Activated CD8-positive, alpha-beta memory T cell treated with anti-CD3 and anti-CD28 coated beads for 1 hour (primary cell): ENCODE results near the gene MMP24OS.
"Not testable (repeated sequence)": the region's sequence is repeated elsewhere in the genome, so short reads cannot be mapped to it uniquely, and the experiment has no call there.

Experiments
- DNase-seq, 2 donors: peaks; one replicate each; pipeline ENCODE4 v3.0.0-alpha.2; 2020; ENCODE audit warnings: low read depth in 1 of 2; ENCODE audit errors: extremely low read depth in 1 of 2

The MMP24OS gene

DNA sequence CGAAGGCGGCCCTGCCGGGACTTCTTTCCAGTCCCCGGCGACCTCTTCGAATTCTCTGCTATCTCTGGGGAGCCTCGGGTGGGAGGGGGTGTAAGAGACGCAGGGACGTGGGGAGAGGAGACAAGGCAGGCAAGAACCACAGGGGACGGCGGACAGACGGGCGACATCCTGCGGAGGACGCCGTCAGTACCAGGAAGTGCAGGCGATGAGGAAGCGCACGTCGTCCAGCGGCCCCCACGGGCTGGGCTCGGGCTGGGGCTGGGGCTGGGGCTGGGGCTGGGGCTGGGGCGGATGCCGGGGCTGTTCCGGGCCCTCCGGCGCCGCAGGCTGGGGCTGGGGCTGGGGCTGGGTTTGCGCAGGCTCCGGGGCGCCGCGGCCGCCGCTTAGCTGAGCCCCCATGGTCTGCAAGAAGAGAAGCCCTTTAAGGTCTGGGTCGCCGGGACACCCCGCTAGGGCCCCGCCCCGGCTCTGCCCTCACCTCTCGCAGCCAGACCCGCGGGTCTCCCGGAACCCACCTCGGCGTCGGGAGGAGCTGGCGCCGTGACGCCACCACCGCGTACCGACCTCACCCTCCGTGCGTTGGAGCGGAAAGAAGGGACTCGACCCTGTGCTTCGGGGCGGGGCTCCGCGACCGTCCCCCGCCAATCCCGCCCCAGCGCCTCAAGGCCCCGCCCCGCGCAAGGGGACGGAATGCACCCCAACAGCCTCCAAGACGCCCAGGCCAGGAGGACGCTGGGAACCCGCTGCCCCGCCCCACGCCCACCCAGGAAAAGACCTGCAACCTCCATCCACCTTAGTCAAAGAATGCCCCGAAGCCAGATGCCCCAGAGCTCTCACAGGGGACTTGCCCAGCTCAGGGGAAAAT is at the start of gene MMP24OS:
Gene MMP24OS, minus strand, starts transcription at position 592 of the 865 bp plus-strand sequence. Its CDS starts 193 bp downstream, at position 399.
- DNase-seq, result peak; percentile 73 to 78

DNA sequence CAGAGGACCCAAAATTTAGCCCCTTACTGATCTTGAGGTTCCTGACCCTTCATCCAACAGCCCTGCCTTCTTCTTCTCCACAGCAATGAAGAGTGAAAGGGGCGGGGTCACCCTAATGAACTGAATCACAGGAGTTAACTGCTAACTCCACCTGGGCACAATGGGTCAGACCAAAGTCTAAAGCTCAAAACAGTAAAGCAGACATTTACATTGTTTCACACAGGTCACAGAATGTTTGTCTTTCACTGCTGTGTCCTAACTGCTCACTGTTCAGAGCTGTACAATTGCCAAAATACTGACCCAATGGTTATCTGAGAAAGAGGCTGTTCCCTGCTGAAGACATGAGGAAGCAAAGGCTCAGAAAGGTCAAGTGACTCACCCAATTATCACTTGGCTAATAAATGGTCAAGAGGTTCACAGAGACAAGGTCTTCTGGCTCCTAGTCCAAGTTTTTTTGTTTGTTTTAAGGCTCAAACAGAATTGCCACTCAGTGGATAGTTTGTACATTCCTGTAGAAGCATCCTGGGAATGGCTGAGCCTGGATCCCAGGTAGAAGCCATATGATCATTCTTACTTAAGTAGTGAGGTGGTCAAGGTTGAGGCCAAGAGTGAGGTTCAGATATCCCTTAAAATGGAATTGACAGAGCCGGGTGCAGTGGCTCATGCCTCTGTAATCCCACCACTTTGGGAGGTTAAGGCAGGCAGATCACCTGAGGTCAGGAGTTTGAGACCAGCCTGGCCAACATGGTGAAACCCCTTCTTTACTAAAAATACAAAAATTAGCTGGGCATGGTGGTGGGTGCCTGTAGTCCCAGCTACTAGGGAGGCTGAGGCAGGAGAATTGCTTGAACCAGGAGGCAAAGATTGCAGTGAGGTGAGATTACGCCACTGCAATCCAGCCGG is 49.4 kb upstream of the MMP24OS start:
- no peak for DNase-seq

DNA sequence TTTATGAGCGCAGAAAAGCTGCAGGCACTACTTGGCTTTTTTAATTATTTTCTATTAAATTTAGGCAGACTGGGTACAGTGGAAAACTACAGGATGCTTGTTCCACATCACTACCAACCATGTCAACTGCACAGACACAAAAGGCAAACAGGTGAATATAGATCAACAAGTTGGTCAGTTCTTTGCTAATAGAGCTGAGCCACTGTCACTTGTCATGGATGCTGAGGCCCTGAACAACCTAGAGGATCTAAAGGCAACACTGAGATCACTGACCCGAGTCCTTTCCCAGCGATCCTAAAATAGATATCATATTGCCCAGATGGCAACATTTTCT is 48.8 kb upstream of the MMP24OS start:
- DNase-seq, result no peak

DNA sequence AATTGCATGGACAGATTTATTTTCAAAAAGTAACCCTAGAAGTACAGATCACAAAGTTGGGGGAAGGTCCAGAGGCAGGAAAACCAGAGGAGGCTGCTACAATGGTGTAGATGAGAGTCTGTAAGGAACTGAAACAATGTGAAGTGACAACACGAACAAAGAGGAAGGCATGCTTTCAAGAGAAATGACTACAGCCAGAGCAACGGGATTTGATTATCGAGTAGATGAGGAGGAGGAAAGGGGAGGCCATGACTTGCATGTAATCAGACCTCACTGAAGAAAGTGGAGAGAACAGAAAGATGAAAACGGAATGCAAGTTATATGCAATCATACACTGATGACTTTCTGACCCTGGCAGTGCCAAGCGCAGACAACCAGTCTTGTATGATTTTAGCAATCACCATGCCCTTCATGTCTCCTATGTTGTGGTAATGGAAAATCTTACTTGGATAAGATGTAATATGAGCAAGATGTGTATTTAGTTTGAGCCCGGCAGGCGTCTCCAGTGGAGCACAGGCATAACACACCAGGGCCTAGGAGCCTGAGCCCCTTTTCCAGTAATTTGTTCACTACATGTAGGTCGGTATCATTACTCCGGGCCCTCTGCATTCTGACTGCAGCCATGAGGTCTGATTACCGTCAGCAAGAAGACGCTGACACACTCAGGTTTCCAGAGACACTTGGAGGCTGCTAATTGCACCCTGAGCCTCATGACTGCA is 48.3 kb upstream of the MMP24OS start:
- DNase-seq, result no peak

DNA sequence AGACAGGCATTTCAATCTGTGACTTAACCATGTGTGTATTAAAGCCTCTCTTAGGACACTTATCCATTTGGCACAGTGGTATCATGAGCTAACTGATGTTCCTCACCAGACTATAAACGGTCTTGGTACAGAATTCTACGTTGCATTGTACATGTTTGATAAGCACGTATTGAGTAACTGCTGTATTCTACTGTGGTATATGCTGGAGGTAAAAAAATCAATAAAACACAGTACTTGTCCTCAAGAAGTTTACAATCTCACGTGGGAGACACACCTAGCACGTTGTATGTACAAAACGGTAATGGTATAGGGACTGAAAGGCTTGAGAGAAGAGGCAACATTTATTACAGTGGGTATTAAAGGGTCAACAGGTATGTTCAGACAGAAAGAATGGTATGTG is 47.5 kb upstream of the MMP24OS start:
- DNase-seq, result no peak

DNA sequence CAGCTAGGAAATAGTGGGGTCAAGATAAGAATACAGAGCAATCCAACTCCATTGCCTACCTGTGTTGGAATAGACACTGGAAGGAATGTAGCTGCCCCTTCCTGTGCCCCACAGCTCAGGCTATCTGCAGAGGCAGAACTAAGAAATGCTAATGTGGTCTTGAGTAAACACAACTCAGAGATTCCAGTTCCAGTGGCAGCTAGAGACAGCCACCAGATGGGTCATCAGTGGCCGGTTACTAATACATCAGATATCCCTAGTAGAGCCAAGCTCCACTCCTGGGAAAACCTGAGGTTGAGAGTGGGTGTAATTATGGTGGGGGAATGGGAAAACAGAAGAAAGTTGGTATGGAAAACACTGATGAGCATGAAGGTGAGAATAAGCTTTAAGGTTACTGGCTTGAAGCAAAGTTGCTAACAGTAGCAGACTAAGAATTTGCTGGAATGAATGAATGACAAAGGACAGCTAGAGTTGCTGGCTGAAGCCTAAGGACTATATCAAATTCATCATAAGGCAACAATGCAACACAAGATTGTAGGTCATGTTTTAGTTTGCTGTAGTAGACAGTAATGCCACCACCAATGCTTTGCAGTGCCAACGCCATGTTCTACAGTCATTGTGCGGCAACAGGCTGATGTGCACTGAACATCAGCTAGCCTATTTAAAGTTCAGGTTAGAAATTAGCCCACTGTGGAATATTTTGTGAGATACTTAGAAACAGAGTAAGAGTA is 42.6 kb upstream of the MMP24OS start:
- no peak for DNase-seq

DNA sequence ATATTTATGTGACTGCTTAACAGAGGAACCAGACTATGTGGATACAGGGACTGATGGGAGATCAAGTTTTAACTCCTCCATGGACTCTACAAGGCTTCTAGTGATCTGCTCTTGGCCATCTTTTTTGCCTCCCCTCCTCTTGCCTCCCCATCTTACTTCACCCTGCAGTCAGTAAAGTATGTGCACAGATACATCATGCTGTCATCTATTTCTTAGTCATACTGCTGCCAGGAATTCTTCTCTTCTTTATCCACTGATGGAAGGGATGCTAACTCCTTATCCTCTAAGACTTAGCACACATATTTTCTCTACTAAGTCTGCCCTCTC is 41.9 kb upstream of the MMP24OS start:
- DNase-seq, result no peak

DNA sequence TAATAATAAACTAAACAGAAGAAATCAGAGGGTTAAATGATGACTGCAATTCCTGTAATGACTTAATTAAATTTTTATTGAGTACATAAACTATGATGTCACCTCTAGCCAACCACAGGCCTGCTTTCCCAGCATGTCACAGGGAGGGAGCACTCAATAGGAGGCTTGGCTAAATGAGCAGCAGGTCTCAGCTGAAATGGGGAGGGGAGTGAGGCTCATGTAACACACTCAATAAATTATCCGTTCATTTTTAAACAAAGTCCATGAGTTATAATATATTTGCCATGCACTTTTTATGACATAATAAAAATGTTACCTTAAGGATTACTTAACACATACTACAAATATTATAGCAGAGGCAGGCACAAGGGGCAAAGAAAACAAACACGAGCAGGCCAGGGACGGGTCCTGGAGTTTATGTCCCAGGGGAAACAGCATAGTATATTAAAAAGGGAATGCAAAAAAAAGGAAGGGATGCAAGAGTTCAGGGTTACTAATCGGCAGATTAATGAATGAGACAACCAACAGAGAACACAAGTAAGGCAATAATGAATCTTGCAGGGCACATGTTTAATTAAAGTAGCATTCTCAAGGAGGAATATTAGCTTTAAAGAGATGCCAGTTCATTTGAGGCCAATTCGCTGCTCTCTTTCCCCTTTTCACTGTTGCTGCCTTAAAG is 41.4 kb upstream of the MMP24OS start:
- DNase-seq, result no peak

DNA sequence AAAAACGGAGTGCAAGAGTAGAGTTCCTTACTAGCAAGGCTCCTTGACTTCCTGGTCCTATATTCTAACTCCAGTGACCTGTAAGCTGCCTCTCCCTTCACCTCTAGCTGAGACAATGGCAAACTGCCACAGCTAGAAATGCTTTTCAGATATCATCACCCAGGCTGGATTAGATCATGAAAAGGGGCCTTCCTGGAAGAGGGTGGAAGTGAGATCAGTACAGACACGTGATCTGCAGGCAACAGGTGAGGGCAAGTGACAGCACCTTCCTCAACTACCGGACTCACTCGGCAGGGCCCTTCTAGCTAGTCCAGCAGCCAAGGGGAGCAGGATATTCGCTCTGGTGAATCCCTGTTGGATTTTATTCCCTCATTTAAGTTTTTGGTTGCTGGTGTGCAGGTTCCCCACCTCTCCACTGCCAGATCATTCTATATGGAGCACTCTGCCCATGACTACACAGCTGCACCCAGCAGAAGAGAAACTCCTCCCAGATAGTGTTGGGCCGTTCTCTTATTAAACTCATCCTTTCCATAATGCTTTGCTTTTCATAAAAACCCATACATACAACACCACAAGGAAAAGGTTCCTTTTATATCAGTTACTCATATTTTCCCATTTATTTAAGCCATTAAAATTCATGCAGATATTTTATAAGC is 40.7 kb upstream of the MMP24OS start:
- no peak for DNase-seq

DNA sequence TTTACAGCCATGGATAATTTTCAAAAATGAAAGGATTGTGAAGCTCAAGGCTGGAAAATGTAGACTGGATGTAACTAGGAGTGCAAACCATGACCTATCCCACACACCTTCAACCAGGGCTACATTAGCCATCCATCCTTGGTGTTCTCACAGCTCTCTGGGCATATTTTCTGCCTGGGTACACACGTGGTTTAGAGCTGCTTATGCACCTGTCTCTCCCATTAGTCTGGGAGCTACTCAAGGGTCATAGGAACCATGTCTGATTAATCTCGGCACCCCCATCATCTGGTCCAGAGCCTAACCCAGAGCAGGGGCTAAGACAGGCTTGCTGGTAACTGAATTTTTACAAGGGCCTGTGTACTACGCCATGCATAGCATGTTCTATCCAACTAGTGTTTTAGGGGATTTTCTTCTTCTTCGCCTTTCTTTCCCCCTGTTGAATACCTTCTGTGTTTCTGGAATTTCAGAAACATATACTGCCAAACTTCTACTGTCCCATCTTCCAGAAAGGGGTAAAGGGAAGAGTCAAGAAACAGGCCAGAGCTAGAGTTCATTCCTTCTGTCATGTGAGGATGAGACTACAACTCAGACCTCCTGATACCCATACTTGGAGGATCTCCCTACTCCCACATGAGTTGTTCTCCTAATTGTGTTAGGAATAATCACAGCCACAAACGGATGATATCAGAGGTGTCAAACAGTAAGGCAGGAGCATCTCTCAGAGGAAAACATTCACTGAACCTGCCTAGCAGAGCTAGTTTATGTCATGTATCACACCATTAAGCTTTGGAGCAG is 39.7 kb upstream of the MMP24OS start:
- no peak for DNase-seq

DNA sequence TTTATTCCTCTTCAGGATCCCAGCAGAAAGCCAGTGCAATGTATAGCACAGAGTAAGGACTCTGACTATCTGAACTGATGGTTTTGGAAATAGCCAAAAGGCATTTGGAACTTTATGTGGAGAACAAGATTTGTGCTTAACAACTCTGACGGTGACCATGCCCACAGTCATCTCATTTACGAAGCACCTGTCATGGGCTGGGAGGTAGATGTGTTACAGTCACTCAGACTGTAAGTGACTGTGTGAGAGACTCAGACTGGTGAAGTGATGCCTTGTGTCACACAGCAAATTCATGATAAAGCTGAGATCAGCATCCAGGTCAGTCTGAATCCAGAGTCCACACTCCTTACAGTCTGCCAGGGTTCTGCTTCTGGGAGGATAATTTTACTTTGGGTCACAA is 38.2 kb upstream of the MMP24OS start:
- DNase-seq, result no peak

DNA sequence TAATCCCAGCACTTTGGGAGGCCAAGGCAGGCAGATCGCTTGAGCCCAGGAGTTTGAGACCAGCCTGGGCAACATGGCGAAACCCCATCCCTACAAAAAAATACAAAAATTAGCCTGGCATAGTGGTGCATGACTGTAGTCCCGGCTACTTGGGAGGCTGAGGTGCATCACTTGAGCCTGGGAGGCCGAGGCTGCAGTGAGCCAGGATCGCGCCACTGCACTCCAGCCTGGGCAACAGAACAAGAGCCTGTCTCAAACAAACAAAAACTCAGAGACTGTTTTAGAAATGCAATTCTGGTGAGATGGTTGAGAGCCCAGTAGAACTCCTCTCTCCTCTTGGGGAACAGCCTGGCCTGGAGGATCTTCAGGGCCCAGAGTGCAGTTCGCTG is 37.7 kb upstream of the MMP24OS start:
- DNase-seq, result not testable (repeated sequence)

DNA sequence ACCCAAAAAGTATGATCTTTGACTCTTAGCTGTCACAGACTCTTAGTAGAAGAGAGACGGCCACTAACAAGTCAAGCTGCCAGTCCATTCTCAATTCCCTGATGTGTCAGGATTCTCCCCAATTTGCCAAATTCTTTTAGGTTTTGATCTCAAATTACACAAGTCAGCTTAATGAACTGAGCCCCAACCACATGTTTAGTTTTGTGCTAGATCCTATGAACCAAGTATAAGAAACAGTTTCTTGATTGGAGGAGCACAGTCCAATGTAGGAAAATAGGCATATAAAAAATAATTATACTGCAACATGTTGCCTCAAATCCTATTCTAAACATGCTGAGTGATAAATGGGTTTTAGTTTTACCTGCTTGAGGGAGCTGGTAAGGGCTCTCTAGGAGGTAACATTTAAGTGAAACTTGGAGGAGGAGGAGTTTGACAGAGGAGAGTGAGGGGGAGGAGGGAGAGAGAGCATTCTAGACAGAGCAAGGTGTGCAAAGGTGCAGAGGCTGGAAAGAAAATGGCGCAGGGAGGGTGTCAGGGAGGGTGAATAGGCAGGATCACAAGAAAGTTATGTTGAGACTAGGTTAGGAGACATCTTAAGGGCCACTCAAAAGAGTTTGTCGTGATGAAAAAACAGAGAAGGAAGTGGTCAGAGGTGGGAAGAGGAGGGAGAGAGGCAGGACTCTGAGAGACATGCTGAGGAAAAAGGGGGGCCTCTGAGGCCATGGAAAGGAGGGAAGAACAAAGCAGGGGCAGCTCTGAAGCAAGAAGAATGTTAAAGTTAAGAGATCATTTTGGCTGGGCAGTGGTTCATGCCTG is 37.1 kb upstream of the MMP24OS start:
- no peak for DNase-seq

DNA sequence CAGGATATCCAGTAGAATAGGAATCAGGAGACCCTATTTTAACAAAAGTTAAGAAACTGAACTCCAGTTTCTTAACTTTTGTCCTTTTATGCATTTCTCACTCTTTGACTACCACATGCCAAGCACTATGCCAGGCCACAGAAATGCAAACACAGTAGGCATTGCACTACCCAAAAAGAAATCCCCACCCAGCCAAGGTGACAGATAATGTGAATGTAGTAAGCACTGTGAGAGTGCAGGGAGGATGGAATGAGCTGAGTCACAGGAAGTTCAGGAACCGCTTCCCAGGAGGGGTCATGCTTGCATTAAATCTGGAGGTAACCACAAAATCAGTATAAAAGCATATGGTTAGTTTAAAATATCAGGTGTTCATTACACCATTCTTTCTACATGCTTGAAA is 34.4 kb upstream of the MMP24OS start:
- DNase-seq, result no peak

DNA sequence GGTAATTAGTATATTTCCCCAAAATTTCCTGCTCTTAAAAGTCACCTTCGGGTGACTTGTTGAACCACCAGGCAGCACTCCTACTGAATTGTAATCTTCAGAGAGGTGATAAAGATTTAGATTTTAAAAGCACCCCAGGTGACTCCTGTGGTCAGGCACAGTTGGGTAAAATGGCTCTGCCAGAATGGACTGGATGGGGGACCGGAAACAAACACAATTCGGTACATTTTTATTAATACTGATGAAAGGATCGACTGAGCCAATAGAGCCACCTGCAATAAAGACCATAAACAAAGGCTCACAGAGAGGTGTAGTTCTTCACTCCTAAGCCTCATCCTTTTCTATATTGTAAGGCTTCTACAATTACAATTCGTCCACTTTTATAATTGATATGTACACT is 33.9 kb upstream of the MMP24OS start:
- DNase-seq, result no peak

DNA sequence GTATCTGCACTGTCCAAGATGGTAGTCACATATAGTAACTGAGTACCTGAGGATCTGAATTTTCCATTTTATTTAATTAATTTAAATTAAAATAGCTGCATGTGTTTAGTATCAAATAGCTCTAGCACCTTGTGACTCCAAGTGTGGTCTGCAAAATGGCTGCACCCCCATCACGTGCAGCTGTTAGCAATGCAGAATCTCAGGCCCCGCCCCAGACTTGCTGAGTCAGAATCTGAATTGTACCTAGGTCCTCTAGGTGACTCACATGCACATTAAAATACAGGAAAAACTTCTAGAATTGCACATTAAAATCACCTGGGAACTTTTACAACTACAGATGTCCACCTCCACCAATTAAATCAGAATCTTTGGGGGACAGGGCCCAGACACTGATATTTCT is 33.5 kb upstream of the MMP24OS start:
- no peak for DNase-seq

DNA sequence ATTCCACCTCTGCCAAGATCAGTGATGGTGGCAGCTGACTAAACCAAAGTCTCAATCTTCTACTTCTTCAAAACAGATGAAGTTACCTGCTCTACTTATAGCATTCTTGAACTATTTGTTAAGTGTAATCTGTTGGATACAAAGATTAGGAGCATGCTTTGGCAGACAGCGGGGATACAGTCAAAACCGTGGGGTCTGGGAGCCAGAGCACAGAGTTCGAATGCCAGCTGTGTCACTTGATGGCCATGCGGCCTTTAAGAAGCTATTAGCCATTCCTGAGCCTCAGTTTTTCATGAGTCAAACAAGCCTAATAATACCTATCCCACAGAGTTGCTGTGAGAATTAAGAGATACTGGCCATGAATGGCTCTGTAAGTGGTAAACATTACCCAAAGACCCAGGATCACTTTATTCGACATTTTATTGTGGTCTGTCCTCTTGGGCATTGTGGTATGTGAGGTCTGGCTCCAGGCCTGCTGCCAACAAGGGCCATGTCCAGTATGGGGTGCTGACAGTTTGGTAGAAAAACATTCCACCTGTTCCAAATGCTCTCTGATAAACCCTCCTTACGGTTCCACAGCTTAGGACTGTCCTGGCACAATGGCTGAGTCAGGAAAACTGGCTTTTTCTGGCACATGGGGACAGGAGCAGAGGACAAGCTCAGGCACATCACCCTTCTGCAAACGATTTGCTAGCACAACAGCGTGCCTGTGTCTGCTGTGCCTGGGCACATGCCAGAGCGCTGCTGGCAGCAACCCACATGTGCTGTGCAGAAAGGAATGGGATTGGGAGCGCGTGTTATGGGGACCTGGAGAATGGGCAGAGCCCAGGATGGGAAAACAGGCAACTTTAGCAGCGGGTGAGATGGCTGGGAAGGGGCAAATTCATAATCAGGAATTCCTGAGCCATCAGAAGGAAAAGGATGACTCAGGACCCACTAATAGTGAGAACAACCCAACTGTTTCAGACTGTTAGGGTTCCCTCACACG is 30.0 kb upstream of the MMP24OS start:
- no peak for DNase-seq
